ENCODE results near the gene AKR7A2. TPM values are rescaled to one million over a fixed set of nuclear protein-coding genes. Genes with fewer than 3 reads are reported as not detected.

AKR7A2 gene
- total and polyA plus RNA-seq, 10 of the 15 experiments (the other 5 are each of a cell fraction or from before 2014, with no cell fraction given), result 1.3 to 114 (median 48.0) TPM

DNA sequence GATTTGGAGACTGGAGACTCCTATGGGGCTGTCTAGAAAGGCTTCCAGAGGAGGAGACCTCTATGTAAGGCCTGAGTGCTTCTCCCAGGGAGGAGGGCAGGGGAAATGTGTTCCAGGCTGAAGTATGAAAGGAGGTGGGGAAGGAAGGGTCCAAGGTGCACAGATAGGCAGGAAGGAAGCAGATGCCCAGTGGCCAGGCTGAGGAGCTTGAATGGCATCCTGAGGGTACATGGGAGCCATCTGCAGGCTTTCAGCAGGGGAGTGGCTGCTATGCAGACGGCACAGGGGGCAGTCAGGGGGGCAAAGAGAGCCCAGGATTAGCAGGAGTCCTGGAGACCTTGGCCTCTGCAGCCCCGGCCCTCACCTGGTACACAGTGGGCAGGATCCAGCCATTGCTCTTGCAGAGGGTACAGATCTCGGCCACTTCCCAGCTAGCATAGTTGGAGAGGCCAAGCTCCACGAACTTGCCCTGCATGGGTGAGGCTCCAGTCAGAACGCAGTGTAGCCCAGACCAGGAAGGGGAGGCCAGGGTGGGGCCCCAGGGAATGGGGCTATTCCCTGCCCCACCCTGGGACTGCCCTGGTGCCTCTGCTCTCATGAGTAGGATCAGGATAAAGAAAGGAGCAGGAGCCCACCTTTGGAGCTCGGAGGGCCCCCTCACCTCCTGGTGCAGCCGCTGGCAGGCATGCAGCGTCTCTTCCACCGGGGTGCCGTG is 4.0 kb downstream of the AKR7A2 start (continued):
- TF ChIP-seq, protein P1, sequence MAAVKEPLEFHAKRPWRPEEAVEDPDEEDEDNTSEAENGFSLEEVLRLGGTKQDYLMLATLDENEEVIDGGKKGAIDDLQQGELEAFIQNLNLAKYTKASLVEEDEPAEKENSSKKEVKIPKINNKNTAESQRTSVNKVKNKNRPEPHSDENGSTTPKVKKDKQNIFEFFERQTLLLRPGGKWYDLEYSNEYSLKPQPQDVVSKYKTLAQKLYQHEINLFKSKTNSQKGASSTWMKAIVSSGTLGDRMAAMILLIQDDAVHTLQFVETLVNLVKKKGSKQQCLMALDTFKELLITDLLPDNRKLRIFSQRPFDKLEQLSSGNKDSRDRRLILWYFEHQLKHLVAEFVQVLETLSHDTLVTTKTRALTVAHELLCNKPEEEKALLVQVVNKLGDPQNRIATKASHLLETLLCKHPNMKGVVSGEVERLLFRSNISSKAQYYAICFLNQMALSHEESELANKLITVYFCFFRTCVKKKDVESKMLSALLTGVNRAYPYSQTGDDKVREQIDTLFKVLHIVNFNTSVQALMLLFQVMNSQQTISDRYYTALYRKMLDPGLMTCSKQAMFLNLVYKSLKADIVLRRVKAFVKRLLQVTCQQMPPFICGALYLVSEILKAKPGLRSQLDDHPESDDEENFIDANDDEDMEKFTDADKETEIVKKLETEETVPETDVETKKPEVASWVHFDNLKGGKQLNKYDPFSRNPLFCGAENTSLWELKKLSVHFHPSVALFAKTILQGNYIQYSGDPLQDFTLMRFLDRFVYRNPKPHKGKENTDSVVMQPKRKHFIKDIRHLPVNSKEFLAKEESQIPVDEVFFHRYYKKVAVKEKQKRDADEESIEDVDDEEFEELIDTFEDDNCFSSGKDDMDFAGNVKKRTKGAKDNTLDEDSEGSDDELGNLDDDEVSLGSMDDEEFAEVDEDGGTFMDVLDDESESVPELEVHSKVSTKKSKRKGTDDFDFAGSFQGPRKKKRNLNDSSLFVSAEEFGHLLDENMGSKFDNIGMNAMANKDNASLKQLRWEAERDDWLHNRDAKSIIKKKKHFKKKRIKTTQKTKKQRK (IDR thresholded peaks at IDR 0.05; ENCODE audit: low read depth, low read length), result no peak

DNA sequence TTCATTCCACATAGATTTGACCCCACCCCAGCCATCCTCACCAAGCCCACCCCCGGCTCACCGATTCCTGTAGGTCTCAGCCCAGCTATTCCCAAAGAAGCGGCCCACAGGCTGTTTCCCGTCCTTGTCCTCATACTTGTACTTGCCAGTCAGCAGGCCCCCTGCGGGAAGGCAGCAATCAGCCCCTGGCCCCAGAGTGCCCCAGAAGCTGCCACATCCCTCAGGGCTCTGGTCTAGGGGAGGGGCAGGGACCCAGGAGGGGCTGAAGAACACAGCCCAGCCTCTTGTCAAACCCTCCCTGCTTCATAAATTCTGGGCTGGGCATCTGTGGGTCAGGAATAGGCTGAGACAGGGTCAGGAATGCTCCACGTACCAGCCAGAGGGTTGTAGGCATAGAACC is 5.0 kb downstream of the AKR7A2 start:
- Histone ChIP-seq H3K79me2 (ENCODE audit: control insufficient read depth, insufficient read depth, low read length) (peaks cover 8% of the 10 kb centered on the region), H2AFZ (ENCODE audit: control insufficient read depth, low read depth, low read length) (no peak overlapping the region), H3K36me3 (ENCODE audit: control insufficient read depth in 2 of 2, insufficient read depth in 2 of 2, low read length in 1 of 2) (peaks cover 0 to 8% of the 10 kb centered on the region in 2 experiments; a peak in 2 of 4 replicates), H3K27me3 (replicated peaks in 1 of 2; ENCODE audit: control insufficient read depth in 2 of 2, insufficient read depth in 2 of 2, low read length in 1 of 2) (no peaks in the 10 kb centered on the region), H3K4me3 (no peak overlapping the region), H3K9ac (ENCODE audit: control insufficient read depth, insufficient read depth, low read length) (no peak overlapping the region), H3K4me1 (ENCODE audit: control insufficient read depth, insufficient read depth, low read length) (peaks cover 7% of the 10 kb centered on the region), H3K9me3 (replicated peaks; ENCODE audit: control insufficient read depth, insufficient read depth, low read length) (no peaks in the 10 kb centered on the region), H4K20me1 (ENCODE audit: control insufficient read depth, insufficient read depth) (no peaks in the 10 kb centered on the region; the same call in 1 of the 2 replicates), H3K4me2 (ENCODE audit: control insufficient read depth, insufficient read depth) (no peak overlapping the region), H3K27ac (ENCODE audit: control insufficient read depth, insufficient read depth) (no peak overlapping the region)
- ChIA-PET POLR2A (no interaction called here), SMC1A (ENCODE audit: uncharacterized antibody, unreplicated experiment) (no interaction called here), RAD21 (ENCODE audit: unreplicated experiment) (no interaction called here), CTCF (no interaction called here)
- BruUV-seq (replicated peaks), result no TSS peak
- intact Hi-C loops (cut with micrococcal nuclease; ENCODE audit: unreplicated experiment), result no loop called here
- no peak for ATAC-seq
- no peak for FAIRE-seq
- in situ Hi-C loops (cut with MboI), result no loop called here
- no peak for DNase-seq (ENCODE audit: low read depth, low spot score)
- WGBS (ENCODE audit: insufficient coverage, insufficient replicate concordance, low lambda C conversion rate, missing lambda C conversion rate), result 90% methylated on average over 6 of the region's 6 CpGs
- TF ChIP-seq MYB (IDR thresholded peaks at IDR 0.05; ENCODE audit: borderline replicate concordance, low read depth, low read length) (no peak), SREBF1 (IDR thresholded peaks at IDR 0.05; ENCODE audit: low read length) (no peak), RCOR1 (conservative IDR thresholded peaks at IDR 0.05; ENCODE audit: low read depth, low read length) (no peak), NR2C1 (IDR thresholded peaks at IDR 0.05) (no peak), POLR2A (IDR thresholded peaks at IDR 0.05; ENCODE audit: low read depth, low read length) (no peak), RB1 (IDR thresholded peaks at IDR 0.05; ENCODE audit: borderline replicate concordance) (no peak), HDGF (IDR thresholded peaks at IDR 0.05) (no peak), TCF12 (IDR thresholded peaks at IDR 0.05; ENCODE audit: low read depth, low read length) (no peak), SIN3A (IDR thresholded peaks at IDR 0.05; ENCODE audit: low read depth, low read length) (no peak)
- TF ChIP-seq, protein P2, sequence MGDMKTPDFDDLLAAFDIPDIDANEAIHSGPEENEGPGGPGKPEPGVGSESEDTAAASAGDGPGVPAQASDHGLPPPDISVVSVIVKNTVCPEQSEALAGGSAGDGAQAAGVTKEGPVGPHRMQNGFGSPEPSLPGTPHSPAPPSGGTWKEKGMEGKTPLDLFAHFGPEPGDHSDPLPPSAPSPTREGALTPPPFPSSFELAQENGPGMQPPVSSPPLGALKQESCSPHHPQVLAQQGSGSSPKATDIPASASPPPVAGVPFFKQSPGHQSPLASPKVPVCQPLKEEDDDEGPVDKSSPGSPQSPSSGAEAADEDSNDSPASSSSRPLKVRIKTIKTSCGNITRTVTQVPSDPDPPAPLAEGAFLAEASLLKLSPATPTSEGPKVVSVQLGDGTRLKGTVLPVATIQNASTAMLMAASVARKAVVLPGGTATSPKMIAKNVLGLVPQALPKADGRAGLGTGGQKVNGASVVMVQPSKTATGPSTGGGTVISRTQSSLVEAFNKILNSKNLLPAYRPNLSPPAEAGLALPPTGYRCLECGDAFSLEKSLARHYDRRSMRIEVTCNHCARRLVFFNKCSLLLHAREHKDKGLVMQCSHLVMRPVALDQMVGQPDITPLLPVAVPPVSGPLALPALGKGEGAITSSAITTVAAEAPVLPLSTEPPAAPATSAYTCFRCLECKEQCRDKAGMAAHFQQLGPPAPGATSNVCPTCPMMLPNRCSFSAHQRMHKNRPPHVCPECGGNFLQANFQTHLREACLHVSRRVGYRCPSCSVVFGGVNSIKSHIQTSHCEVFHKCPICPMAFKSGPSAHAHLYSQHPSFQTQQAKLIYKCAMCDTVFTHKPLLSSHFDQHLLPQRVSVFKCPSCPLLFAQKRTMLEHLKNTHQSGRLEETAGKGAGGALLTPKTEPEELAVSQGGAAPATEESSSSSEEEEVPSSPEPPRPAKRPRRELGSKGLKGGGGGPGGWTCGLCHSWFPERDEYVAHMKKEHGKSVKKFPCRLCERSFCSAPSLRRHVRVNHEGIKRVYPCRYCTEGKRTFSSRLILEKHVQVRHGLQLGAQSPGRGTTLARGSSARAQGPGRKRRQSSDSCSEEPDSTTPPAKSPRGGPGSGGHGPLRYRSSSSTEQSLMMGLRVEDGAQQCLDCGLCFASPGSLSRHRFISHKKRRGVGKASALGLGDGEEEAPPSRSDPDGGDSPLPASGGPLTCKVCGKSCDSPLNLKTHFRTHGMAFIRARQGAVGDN (IDR thresholded peaks at IDR 0.05), result no peak
- TF ChIP-seq, protein P3, sequence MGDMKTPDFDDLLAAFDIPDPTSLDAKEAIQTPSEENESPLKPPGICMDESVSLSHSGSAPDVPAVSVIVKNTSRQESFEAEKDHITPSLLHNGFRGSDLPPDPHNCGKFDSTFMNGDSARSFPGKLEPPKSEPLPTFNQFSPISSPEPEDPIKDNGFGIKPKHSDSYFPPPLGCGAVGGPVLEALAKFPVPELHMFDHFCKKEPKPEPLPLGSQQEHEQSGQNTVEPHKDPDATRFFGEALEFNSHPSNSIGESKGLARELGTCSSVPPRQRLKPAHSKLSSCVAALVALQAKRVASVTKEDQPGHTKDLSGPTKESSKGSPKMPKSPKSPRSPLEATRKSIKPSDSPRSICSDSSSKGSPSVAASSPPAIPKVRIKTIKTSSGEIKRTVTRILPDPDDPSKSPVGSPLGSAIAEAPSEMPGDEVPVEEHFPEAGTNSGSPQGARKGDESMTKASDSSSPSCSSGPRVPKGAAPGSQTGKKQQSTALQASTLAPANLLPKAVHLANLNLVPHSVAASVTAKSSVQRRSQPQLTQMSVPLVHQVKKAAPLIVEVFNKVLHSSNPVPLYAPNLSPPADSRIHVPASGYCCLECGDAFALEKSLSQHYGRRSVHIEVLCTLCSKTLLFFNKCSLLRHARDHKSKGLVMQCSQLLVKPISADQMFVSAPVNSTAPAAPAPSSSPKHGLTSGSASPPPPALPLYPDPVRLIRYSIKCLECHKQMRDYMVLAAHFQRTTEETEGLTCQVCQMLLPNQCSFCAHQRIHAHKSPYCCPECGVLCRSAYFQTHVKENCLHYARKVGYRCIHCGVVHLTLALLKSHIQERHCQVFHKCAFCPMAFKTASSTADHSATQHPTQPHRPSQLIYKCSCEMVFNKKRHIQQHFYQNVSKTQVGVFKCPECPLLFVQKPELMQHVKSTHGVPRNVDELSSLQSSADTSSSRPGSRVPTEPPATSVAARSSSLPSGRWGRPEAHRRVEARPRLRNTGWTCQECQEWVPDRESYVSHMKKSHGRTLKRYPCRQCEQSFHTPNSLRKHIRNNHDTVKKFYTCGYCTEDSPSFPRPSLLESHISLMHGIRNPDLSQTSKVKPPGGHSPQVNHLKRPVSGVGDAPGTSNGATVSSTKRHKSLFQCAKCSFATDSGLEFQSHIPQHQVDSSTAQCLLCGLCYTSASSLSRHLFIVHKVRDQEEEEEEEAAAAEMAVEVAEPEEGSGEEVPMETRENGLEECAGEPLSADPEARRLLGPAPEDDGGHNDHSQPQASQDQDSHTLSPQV (IDR thresholded peaks at IDR 0.05), result no peak
